HG02763 (cell line): ENCODE data around the gene PAIP2.
A peak's percentile ranks its signal among the peaks of the same experiment; 100 is the strongest.
"Not testable (repeated sequence)": the region's sequence is repeated elsewhere in the genome, so short reads cannot be mapped to it uniquely, and the experiment has no call there.

Experiments
- ATAC-seq: cut with Tn5 transposase; IDR thresholded peaks from one replicate; pipeline ENCODE4 v1.9.1; 2021; ENCODE audit warnings: mild to moderate bottlenecking, moderate library complexity; ENCODE audit not compliant: unreplicated experiment

Gene PAIP2

GRCh38 chr5:139314276-139314675, 27.4 kb upstream of the PAIP2 start:
- no peak for ATAC-seq

GRCh38 chr5:139315056-139315615, 26.5 kb upstream of the PAIP2 start:
- no peak for ATAC-seq

GRCh38 chr5:139335811-139336210, 5.8 kb upstream of the PAIP2 start:
- ATAC-seq, result no peak

- ATAC-seq, result no peak
These were observed 1.6 kb upstream of the PAIP2 start for GRCh38 chr5:139340051-139340450.

- ATAC-seq, result peak; percentile 9
These were observed 416 bp upstream of the PAIP2 start for GRCh38 chr5:139341187-139341688.

- no peak for ATAC-seq
These were observed 719 bp downstream of the PAIP2 start for GRCh38 chr5:139342423-139342723.

GRCh38 chr5:139343476-139343875, 1.8 kb downstream of the PAIP2 start:
- ATAC-seq, result no peak

- no peak for ATAC-seq
These were observed 2.5 kb downstream of the PAIP2 start for GRCh38 chr5:139344177-139344576.

GRCh38 chr5:139345442-139345841, 3.8 kb downstream of the PAIP2 start:
- not testable (repeated sequence) for ATAC-seq

GRCh38 chr5:139347863-139348262, 6.2 kb downstream of the PAIP2 start:
- not testable (repeated sequence) for ATAC-seq

- ATAC-seq, result no peak
These were observed 12.5 kb downstream of the PAIP2 start for GRCh38 chr5:139354186-139354585.

GRCh38 chr5:139355900-139356299, 14.2 kb downstream of the PAIP2 start:
- ATAC-seq, result not testable (repeated sequence)

- no peak for ATAC-seq
These were observed 16.4 kb downstream of the PAIP2 start for GRCh38 chr5:139358064-139358463.

GRCh38 chr5:139360384-139360783, 18.7 kb downstream of the PAIP2 start:
- no peak for ATAC-seq

GRCh38 chr5:139361835-139362429, 20.3 kb downstream of the PAIP2 start:
- no peak for ATAC-seq

- ATAC-seq, result no peak
These were observed 22.3 kb downstream of the PAIP2 start for GRCh38 chr5:139363937-139364336.

- no peak for ATAC-seq
These were observed 22.8 kb downstream of the PAIP2 start for GRCh38 chr5:139364466-139364865.

- ATAC-seq, result no peak
These were observed 27.0 kb downstream of the PAIP2 start for GRCh38 chr5:139368613-139369012.

- ATAC-seq, result no peak
These were observed 27.5 kb downstream of the PAIP2 start for GRCh38 chr5:139369181-139369580.

- no peak for ATAC-seq
These were observed 30.1 kb downstream of the PAIP2 start for GRCh38 chr5:139371482-139372435.

- ATAC-seq, result no peak
These were observed 33.3 kb downstream of the PAIP2 start for GRCh38 chr5:139374909-139375308.

GRCh38 chr5:139376364-139376763, 34.7 kb downstream of the PAIP2 start:
- no peak for ATAC-seq
